Measurements from ENCODE around the gene KRTAP2-4.
"Not testable (repeated sequence)": the region's sequence is repeated elsewhere in the genome, so short reads cannot be mapped to it uniquely, and the experiment has no call there.

KRTAP2-4 gene

DNA sequence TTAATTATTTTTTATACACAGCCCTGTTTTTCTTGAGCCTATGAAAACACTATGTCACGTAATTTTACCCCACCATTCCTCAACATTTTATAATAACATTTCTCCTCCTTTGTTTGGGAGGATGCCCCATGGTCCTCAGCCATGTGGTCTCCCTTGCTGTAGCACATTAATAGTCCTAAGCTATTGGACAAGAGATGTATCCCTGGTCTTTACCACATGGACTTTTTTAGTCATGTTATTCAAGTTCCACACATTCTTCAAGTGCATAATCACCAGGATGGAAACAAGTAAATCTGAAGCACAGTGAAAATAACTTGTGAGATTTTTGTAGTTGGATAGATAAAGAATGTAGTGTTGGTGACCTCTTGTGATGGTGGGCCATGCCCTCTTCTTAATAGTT, 3.7 kb downstream of the KRTAP2-4 start:
- Histone ChIP-seq H3K4me3 (replicated peaks; ENCODE audit: insufficient read depth, low read length) (no peak overlapping the region), H3K27me3 (ENCODE audit: insufficient read depth, poor library complexity, severe bottlenecking) (peaks cover 4% of the 10 kb centered on the region), H3K27ac (replicated peaks) (no peak overlapping the region)
- TF ChIP-seq GABPA (IDR thresholded peaks at IDR 0.05; ENCODE audit: low read depth) (no peak), POLR2AphosphoS5 (IDR thresholded peaks at IDR 0.05; ENCODE audit: low read depth) (no peak), SPI1 (IDR thresholded peaks at IDR 0.05; ENCODE audit: borderline replicate concordance, low read depth) (no peak)
- TF ChIP-seq, protein P1, sequence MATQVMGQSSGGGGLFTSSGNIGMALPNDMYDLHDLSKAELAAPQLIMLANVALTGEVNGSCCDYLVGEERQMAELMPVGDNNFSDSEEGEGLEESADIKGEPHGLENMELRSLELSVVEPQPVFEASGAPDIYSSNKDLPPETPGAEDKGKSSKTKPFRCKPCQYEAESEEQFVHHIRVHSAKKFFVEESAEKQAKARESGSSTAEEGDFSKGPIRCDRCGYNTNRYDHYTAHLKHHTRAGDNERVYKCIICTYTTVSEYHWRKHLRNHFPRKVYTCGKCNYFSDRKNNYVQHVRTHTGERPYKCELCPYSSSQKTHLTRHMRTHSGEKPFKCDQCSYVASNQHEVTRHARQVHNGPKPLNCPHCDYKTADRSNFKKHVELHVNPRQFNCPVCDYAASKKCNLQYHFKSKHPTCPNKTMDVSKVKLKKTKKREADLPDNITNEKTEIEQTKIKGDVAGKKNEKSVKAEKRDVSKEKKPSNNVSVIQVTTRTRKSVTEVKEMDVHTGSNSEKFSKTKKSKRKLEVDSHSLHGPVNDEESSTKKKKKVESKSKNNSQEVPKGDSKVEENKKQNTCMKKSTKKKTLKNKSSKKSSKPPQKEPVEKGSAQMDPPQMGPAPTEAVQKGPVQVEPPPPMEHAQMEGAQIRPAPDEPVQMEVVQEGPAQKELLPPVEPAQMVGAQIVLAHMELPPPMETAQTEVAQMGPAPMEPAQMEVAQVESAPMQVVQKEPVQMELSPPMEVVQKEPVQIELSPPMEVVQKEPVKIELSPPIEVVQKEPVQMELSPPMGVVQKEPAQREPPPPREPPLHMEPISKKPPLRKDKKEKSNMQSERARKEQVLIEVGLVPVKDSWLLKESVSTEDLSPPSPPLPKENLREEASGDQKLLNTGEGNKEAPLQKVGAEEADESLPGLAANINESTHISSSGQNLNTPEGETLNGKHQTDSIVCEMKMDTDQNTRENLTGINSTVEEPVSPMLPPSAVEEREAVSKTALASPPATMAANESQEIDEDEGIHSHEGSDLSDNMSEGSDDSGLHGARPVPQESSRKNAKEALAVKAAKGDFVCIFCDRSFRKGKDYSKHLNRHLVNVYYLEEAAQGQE (IDR thresholded peaks at IDR 0.05; ENCODE audit: insufficient replicate concordance, low read depth): no peak
- TF ChIP-seq, protein P2, sequence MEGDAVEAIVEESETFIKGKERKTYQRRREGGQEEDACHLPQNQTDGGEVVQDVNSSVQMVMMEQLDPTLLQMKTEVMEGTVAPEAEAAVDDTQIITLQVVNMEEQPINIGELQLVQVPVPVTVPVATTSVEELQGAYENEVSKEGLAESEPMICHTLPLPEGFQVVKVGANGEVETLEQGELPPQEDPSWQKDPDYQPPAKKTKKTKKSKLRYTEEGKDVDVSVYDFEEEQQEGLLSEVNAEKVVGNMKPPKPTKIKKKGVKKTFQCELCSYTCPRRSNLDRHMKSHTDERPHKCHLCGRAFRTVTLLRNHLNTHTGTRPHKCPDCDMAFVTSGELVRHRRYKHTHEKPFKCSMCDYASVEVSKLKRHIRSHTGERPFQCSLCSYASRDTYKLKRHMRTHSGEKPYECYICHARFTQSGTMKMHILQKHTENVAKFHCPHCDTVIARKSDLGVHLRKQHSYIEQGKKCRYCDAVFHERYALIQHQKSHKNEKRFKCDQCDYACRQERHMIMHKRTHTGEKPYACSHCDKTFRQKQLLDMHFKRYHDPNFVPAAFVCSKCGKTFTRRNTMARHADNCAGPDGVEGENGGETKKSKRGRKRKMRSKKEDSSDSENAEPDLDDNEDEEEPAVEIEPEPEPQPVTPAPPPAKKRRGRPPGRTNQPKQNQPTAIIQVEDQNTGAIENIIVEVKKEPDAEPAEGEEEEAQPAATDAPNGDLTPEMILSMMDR (IDR thresholded peaks at IDR 0.05; ENCODE audit: insufficient read depth, low read length): no peak
- DNase-seq (ENCODE audit: low read depth in 1 of 2, low spot score in 1 of 2): no peak

DNA sequence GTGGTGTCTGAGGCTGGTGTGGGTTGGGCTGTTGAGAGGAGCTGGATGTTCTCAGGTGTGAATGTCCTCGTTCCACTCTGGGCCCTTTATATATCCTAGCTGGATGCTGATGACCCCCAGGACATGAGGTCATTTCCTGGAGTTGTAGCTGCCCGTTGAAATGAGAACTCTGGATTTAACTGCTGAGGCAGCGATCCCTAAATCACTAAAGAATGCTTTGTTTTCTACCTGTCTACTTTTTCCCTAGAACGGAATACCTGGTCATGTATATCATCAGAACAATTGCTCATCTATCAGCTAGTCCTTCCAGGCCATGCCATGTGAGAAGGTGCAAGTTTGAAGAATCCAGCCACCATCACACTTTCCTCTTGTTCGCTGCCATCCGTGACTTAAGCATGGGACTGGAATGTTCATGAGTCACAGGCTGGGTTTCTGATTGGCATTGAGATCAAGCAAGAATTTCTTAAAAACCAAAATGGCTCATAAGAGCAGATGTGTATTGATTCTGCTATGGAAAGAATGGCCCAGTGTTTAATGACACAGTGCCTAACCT, 5.6 kb downstream of the KRTAP2-4 start, which contains the start of gene KRTAP2-3:
KRTAP2-3 (minus strand) TSS at position 63 of the 553 bp plus-strand sequence. CDS start 64 bp downstream, outside the sequence.
- Histone ChIP-seq H3K4me3 (replicated peaks; ENCODE audit: insufficient read depth, low read length) (no peak within 1 kb of the TSS), H3K27ac (replicated peaks) (no peak within 1 kb of the TSS)
- no peak for DNase-seq (ENCODE audit: low read depth in 1 of 2, low spot score in 1 of 2)

DNA sequence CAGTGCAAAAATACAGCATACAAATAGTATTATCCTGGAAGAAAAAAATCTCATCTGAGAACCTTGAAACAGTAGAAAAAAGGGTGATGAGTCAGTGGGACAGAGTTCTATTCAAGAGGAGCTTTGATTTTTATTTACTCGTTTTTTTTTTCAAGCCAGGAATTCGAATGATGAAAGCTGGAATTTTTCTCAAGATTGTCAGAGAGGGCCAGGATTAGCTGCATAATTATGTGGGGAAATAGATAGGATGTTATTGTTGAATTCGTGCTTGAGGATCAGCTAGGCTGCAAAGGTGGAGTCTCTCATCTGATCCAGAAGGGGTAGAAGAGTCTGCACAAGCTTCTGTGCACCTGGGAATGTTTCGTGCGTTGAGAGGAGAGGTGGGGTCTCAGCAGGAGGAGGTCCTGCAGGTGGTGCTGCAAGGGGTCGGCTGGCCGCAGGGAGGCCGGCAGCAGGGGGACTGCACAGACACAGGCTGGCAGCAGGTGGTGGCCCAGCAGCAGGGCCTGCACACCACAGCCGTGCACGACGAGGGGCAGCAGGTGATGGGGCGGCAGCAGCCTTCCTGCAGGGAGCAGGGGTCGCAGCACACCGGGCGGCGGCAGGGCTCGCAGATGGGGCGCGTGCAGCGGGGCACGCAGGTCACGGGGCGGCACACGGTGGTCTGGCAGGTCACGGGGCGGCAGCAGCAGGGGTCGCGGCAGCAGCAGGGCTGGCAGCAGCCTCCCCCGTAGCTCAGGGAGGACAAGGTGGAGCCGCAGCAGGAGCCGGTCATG, 6.2 kb downstream of the KRTAP2-4 start:
- not testable (repeated sequence) for H3K27me3 ChIP-seq (ENCODE audit: insufficient read depth, poor library complexity, severe bottlenecking); H3K4me3 ChIP-seq (replicated peaks; ENCODE audit: insufficient read depth, low read length); H3K27ac ChIP-seq (replicated peaks); DNase-seq (ENCODE audit: low read depth in 1 of 2, low spot score in 1 of 2)

More for the DNA sequence above, 5.6 kb downstream of the KRTAP2-4 start, which contains the start of gene KRTAP2-3:
- TF ChIP-seq SPI1 (IDR thresholded peaks at IDR 0.05; ENCODE audit: borderline replicate concordance, low read depth) (no peak), POLR2AphosphoS5 (IDR thresholded peaks at IDR 0.05; ENCODE audit: low read depth) (no peak)
- H3K27me3 ChIP-seq (ENCODE audit: insufficient read depth, poor library complexity, severe bottlenecking): peaks cover 4% of the 10 kb centered on the region

DNA sequence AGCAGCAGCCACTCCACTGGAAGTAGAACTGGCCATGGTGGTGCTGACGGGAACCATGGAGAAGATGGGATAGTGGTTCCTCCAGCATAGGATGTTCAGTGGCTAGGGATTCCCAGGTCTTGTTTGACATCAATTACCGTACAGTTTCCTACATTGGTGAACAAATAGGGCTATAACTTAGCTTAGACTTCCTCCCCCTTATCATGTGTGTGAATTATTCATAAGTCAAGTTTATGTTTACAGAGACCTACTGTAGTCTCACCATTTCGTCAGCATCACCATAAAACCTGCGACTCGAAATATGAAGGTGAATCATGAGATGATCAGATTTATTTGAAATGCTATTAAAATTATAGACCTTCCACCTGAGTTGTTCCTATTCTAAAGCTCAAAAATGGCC, 6.9 kb downstream of the KRTAP2-4 start:
- Histone ChIP-seq H3K27ac (replicated peaks) (no peak overlapping the region), H3K4me3 (replicated peaks; ENCODE audit: insufficient read depth, low read length) (no peak overlapping the region)

More for the DNA sequence above, 6.9 kb downstream of the KRTAP2-4 start:
- DNase-seq (ENCODE audit: low read depth in 1 of 2, low spot score in 1 of 2): no peak
- TF ChIP-seq SPI1 (IDR thresholded peaks at IDR 0.05; ENCODE audit: borderline replicate concordance, low read depth): no peak
- no peak for TF ChIP-seq POLR2AphosphoS5 (IDR thresholded peaks at IDR 0.05; ENCODE audit: low read depth)
- TF ChIP-seq, protein P2 (IDR thresholded peaks at IDR 0.05; ENCODE audit: insufficient read depth, low read length): no peak
- TF ChIP-seq GABPA (IDR thresholded peaks at IDR 0.05; ENCODE audit: low read depth): no peak
- TF ChIP-seq, protein P1 (IDR thresholded peaks at IDR 0.05; ENCODE audit: insufficient replicate concordance, low read depth): no peak
- H3K27me3 ChIP-seq (ENCODE audit: insufficient read depth, poor library complexity, severe bottlenecking): peaks cover 4% of the 10 kb centered on the region

Data from HL-60 (cell line).